Measurements from ENCODE around the gene ABLIM3.

ABLIM3 gene

GRCh38 chr5:149238540-149238939, 97.2 kb downstream of the ABLIM3 start:
- Histone ChIP-seq H3K36me3 (ENCODE audit: control insufficient read depth in 5 of 5, insufficient read depth in 5 of 5, low read length in 5 of 5) (peaks cover 0 to 91% (median 86%) of the 10 kb centered on the region in 5 donors), H3K27ac (ENCODE audit: low read depth, low read length) (no peak overlapping the region), H3K9ac (ENCODE audit: low read length in 5 of 5) (no peak overlapping the region)

GRCh38 chr5:149239917-149240316, 98.6 kb downstream of the ABLIM3 start:
- Histone ChIP-seq H3K36me3 (ENCODE audit: control insufficient read depth in 5 of 5, insufficient read depth in 5 of 5, low read length in 5 of 5) (peaks cover 0 to 91% (median 85%) of the 10 kb centered on the region in 5 donors), H3K9ac (ENCODE audit: low read length in 5 of 5) (no peak overlapping the region), H3K27me3 (ENCODE audit: control insufficient read depth in 5 of 5, insufficient read depth in 4 of 5, low read length in 5 of 5) (no peaks in the 10 kb centered on the region), H3K27ac (ENCODE audit: low read depth, low read length) (no peak overlapping the region), H3K4me1 (ENCODE audit: control insufficient read depth in 5 of 5, insufficient read depth in 5 of 5, low read length in 5 of 5) (peaks cover 0 to 18% (median 0%) of the 10 kb centered on the region in 5 donors), H3K4me3 (ENCODE audit: low read depth in 1 of 5, low read length in 5 of 5) (no peak overlapping the region), H3K9me3 (ENCODE audit: control insufficient read depth in 5 of 5, low read length in 5 of 5) (no peaks in the 10 kb centered on the region)

More at GRCh38 chr5:149238540-149238939, 97.2 kb downstream of the ABLIM3 start:
- peaks cover 0 to 28% (median 0%) of the 10 kb centered on the region in 5 donors for H3K4me1 ChIP-seq (ENCODE audit: control insufficient read depth in 5 of 5, insufficient read depth in 5 of 5, low read length in 5 of 5)
- H3K4me3 ChIP-seq (ENCODE audit: low read depth in 1 of 5, low read length in 5 of 5): no peak overlapping the region
- no peaks in the 10 kb centered on the region for H3K27me3 ChIP-seq (ENCODE audit: control insufficient read depth in 5 of 5, insufficient read depth in 4 of 5, low read length in 5 of 5)
- H3K9me3 ChIP-seq (ENCODE audit: control insufficient read depth in 5 of 5, low read length in 5 of 5): no peaks in the 10 kb centered on the region

GRCh38 chr5:149240354-149240998, 99.2 kb downstream of the ABLIM3 start:
- Histone ChIP-seq H3K4me1 (ENCODE audit: control insufficient read depth in 5 of 5, insufficient read depth in 5 of 5, low read length in 5 of 5) (peaks cover 0 to 13% (median 0%) of the 10 kb centered on the region in 5 donors), H3K27ac (ENCODE audit: low read depth, low read length) (no peak overlapping the region), H3K27me3 (ENCODE audit: control insufficient read depth in 5 of 5, insufficient read depth in 4 of 5, low read length in 5 of 5) (no peaks in the 10 kb centered on the region), H3K9me3 (ENCODE audit: control insufficient read depth in 5 of 5, low read length in 5 of 5) (no peaks in the 10 kb centered on the region), H3K4me3 (ENCODE audit: low read depth in 1 of 5, low read length in 5 of 5) (no peak overlapping the region), H3K9ac (ENCODE audit: low read length in 5 of 5) (no peak overlapping the region), H3K36me3 (ENCODE audit: control insufficient read depth in 5 of 5, insufficient read depth in 5 of 5, low read length in 5 of 5) (peaks cover 0 to 94% (median 85%) of the 10 kb centered on the region in 5 donors)

GRCh38 chr5:149242339-149242738, 101.0 kb downstream of the ABLIM3 start:
- Histone ChIP-seq H3K4me1 (ENCODE audit: control insufficient read depth in 5 of 5, insufficient read depth in 5 of 5, low read length in 5 of 5) (peaks cover 0 to 4% (median 0%) of the 10 kb centered on the region in 5 donors), H3K4me3 (ENCODE audit: low read depth in 1 of 5, low read length in 5 of 5) (no peak overlapping the region), H3K36me3 (ENCODE audit: control insufficient read depth in 5 of 5, insufficient read depth in 5 of 5, low read length in 5 of 5) (peaks cover 0 to 99% (median 90%) of the 10 kb centered on the region in 5 donors), H3K9me3 (ENCODE audit: control insufficient read depth in 5 of 5, low read length in 5 of 5) (no peaks in the 10 kb centered on the region), H3K27me3 (ENCODE audit: control insufficient read depth in 5 of 5, insufficient read depth in 4 of 5, low read length in 5 of 5) (no peaks in the 10 kb centered on the region), H3K9ac (ENCODE audit: low read length in 5 of 5) (no peak overlapping the region), H3K27ac (ENCODE audit: low read depth, low read length) (no peak overlapping the region)

GRCh38 chr5:149246906-149247305, 105.6 kb downstream of the ABLIM3 start:
- H3K27ac ChIP-seq (ENCODE audit: low read depth, low read length): no peak overlapping the region
- no peak overlapping the region for H3K9ac ChIP-seq (ENCODE audit: low read length in 5 of 5)
- H3K4me3 ChIP-seq (ENCODE audit: low read depth in 1 of 5, low read length in 5 of 5): no peak overlapping the region
- H3K9me3 ChIP-seq (ENCODE audit: control insufficient read depth in 5 of 5, low read length in 5 of 5): no peaks in the 10 kb centered on the region
- H3K4me1 ChIP-seq (ENCODE audit: control insufficient read depth in 5 of 5, insufficient read depth in 5 of 5, low read length in 5 of 5): no peaks in the 10 kb centered on the region
- peaks cover 0 to 98% (median 94%) of the 10 kb centered on the region in 5 donors for H3K36me3 ChIP-seq (ENCODE audit: control insufficient read depth in 5 of 5, insufficient read depth in 5 of 5, low read length in 5 of 5)
- no peaks in the 10 kb centered on the region for H3K27me3 ChIP-seq (ENCODE audit: control insufficient read depth in 5 of 5, insufficient read depth in 4 of 5, low read length in 5 of 5)

- H3K4me3 ChIP-seq (ENCODE audit: low read depth in 1 of 5, low read length in 5 of 5): no peak overlapping the region
- peaks cover 0 to 98% (median 93%) of the 10 kb centered on the region in 5 donors for H3K36me3 ChIP-seq (ENCODE audit: control insufficient read depth in 5 of 5, insufficient read depth in 5 of 5, low read length in 5 of 5)
- no peaks in the 10 kb centered on the region for H3K27me3 ChIP-seq (ENCODE audit: control insufficient read depth in 5 of 5, insufficient read depth in 4 of 5, low read length in 5 of 5)
- no peaks in the 10 kb centered on the region for H3K9me3 ChIP-seq (ENCODE audit: control insufficient read depth in 5 of 5, low read length in 5 of 5)
- no peaks in the 10 kb centered on the region for H3K4me1 ChIP-seq (ENCODE audit: control insufficient read depth in 5 of 5, insufficient read depth in 5 of 5, low read length in 5 of 5)
- no peak overlapping the region for H3K9ac ChIP-seq (ENCODE audit: low read length in 5 of 5)
- H3K27ac ChIP-seq (ENCODE audit: low read depth, low read length): no peak overlapping the region
Measured at GRCh38 chr5:149247726-149248125, 106.4 kb downstream of the ABLIM3 start.

GRCh38 chr5:149251546-149251945, 110.3 kb downstream of the ABLIM3 start:
- Histone ChIP-seq H3K27ac (ENCODE audit: low read depth, low read length) (no peak overlapping the region), H3K9me3 (ENCODE audit: control insufficient read depth in 5 of 5, low read length in 5 of 5) (no peaks in the 10 kb centered on the region), H3K4me1 (ENCODE audit: control insufficient read depth in 5 of 5, insufficient read depth in 5 of 5, low read length in 5 of 5) (no peaks in the 10 kb centered on the region), H3K4me3 (ENCODE audit: low read depth in 1 of 5, low read length in 5 of 5) (no peak overlapping the region), H3K27me3 (ENCODE audit: control insufficient read depth in 5 of 5, insufficient read depth in 4 of 5, low read length in 5 of 5) (no peaks in the 10 kb centered on the region), H3K36me3 (ENCODE audit: control insufficient read depth in 5 of 5, insufficient read depth in 5 of 5, low read length in 5 of 5) (peaks cover 0 to 94% (median 80%) of the 10 kb centered on the region in 5 donors), H3K9ac (ENCODE audit: low read length in 5 of 5) (no peak overlapping the region)

GRCh38 chr5:149254506-149254905, 113.2 kb downstream of the ABLIM3 start:
- Histone ChIP-seq H3K4me3 (ENCODE audit: low read depth in 1 of 5, low read length in 5 of 5) (no peak overlapping the region), H3K4me1 (ENCODE audit: control insufficient read depth in 5 of 5, insufficient read depth in 5 of 5, low read length in 5 of 5) (no peaks in the 10 kb centered on the region), H3K36me3 (ENCODE audit: control insufficient read depth in 5 of 5, insufficient read depth in 5 of 5, low read length in 5 of 5) (peaks cover 0 to 77% (median 57%) of the 10 kb centered on the region in 5 donors), H3K27ac (ENCODE audit: low read depth, low read length) (no peak overlapping the region), H3K9ac (ENCODE audit: low read length in 5 of 5) (no peak overlapping the region), H3K27me3 (ENCODE audit: control insufficient read depth in 5 of 5, insufficient read depth in 4 of 5, low read length in 5 of 5) (no peaks in the 10 kb centered on the region), H3K9me3 (ENCODE audit: control insufficient read depth in 5 of 5, low read length in 5 of 5) (no peaks in the 10 kb centered on the region)

- no peak overlapping the region for H3K4me3 ChIP-seq (ENCODE audit: low read depth in 1 of 5, low read length in 5 of 5)
- no peaks in the 10 kb centered on the region for H3K4me1 ChIP-seq (ENCODE audit: control insufficient read depth in 5 of 5, insufficient read depth in 5 of 5, low read length in 5 of 5)
- H3K9ac ChIP-seq (ENCODE audit: low read length in 5 of 5): no peak overlapping the region
- H3K9me3 ChIP-seq (ENCODE audit: control insufficient read depth in 5 of 5, low read length in 5 of 5): no peaks in the 10 kb centered on the region
- peaks cover 0 to 57% (median 37%) of the 10 kb centered on the region in 5 donors for H3K36me3 ChIP-seq (ENCODE audit: control insufficient read depth in 5 of 5, insufficient read depth in 5 of 5, low read length in 5 of 5)
- no peak overlapping the region for H3K27ac ChIP-seq (ENCODE audit: low read depth, low read length)
- H3K27me3 ChIP-seq (ENCODE audit: control insufficient read depth in 5 of 5, insufficient read depth in 4 of 5, low read length in 5 of 5): no peaks in the 10 kb centered on the region
Measured at GRCh38 chr5:149256451-149256850, 115.2 kb downstream of the ABLIM3 start.

- no peaks in the 10 kb centered on the region for H3K27me3 ChIP-seq (ENCODE audit: control insufficient read depth in 5 of 5, insufficient read depth in 4 of 5, low read length in 5 of 5)
- H3K4me3 ChIP-seq (ENCODE audit: low read depth in 1 of 5, low read length in 5 of 5): no peak overlapping the region
- H3K27ac ChIP-seq (ENCODE audit: low read depth, low read length): no peak overlapping the region
- H3K9me3 ChIP-seq (ENCODE audit: control insufficient read depth in 5 of 5, low read length in 5 of 5): no peaks in the 10 kb centered on the region
- no peak overlapping the region for H3K9ac ChIP-seq (ENCODE audit: low read length in 5 of 5)
- peaks cover 0 to 50% (median 30%) of the 10 kb centered on the region in 5 donors for H3K36me3 ChIP-seq (ENCODE audit: control insufficient read depth in 5 of 5, insufficient read depth in 5 of 5, low read length in 5 of 5)
- no peaks in the 10 kb centered on the region for H3K4me1 ChIP-seq (ENCODE audit: control insufficient read depth in 5 of 5, insufficient read depth in 5 of 5, low read length in 5 of 5)
Measured at GRCh38 chr5:149257131-149257530, 115.8 kb downstream of the ABLIM3 start.
